Hepatocyte (in vitro differentiated cells): ENCODE data around the gene CDH4.

Experiments
- EZH2phosphoT487 ChIP-seq: fragments of 200-600 bp; sonication (generic); IDR thresholded peaks from one replicate; pipeline ENCODE4 v1.6.1; 2018; ENCODE audit warnings: antibody characterized with exemption, mild to moderate bottlenecking, low read depth, moderate library complexity; ENCODE audit not compliant: unreplicated experiment, severe bottlenecking
- TF ChIP-seq, protein P1 (sequence below): fragments of 200-600 bp; sonication (generic); IDR thresholded peaks from 2 replicates; pipeline ENCODE4 v1.5.1; 2016; ENCODE audit warnings: antibody characterized with exemption, mild to moderate bottlenecking; ENCODE audit not compliant: poor library complexity

DNA sequence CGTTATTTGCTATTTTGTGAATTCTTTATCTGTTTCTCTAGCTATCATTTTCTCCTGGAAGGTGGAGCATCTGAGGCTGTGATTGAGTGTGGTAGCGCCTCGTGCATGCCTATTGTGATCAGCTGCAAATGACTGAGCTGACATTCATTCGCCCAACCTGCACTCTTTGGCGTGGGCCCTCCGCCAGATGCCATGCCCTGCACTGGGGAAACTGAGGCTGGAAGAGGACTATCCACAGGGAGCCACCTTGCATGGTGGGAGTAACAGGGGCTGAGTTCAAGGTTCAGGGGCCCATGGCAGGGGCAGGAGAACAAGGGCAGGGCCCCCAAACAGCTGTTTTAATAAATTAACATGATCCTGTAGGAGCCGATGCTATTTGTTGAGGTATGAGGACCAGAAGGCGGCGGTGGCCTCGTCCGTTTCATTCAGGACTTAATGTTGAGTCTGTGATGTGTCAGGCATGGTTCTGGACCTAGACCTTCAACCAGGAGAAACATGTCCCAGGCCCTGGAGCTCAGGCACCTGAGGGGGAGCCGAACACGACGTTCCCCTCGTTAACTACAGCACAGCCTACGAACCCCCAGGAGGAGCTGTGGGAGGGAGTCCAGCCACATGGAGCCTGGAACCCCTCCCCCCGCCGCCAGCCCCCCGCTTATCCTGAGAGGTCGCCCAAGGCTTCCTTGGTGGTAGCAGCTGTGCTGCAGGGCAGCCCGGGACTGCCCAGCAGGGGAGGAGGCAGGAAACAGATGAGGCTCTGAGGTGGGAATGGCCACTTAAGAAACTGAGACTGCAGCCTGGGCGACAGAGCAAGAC, 242.9 kb downstream of the CDH4 start:
- no peak for TF ChIP-seq EZH2phosphoT487
- TF ChIP-seq, protein P1, sequence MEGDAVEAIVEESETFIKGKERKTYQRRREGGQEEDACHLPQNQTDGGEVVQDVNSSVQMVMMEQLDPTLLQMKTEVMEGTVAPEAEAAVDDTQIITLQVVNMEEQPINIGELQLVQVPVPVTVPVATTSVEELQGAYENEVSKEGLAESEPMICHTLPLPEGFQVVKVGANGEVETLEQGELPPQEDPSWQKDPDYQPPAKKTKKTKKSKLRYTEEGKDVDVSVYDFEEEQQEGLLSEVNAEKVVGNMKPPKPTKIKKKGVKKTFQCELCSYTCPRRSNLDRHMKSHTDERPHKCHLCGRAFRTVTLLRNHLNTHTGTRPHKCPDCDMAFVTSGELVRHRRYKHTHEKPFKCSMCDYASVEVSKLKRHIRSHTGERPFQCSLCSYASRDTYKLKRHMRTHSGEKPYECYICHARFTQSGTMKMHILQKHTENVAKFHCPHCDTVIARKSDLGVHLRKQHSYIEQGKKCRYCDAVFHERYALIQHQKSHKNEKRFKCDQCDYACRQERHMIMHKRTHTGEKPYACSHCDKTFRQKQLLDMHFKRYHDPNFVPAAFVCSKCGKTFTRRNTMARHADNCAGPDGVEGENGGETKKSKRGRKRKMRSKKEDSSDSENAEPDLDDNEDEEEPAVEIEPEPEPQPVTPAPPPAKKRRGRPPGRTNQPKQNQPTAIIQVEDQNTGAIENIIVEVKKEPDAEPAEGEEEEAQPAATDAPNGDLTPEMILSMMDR, result no peak
